Vagina (tissue), 2 donors: ENCODE data around the gene ABCA7. TPM values are rescaled to one million over a fixed set of nuclear protein-coding genes. Genes with fewer than 3 reads are reported as not detected.

ENCODE experiments used
- DNase-seq, 2 donors: peaks; one replicate each; pipeline ENCODE4 v3.0.0-alpha.2; 2017; ENCODE audit errors: extremely low spot score in 2 of 2
- H3K27ac ChIP-seq: fragments of 200-600 bp; sonication (generic); one replicate; pipeline ENCODE4 v1.5.1; 2019
- H3K27me3 ChIP-seq: fragments of 200-600 bp; sonication (generic); one replicate; pipeline ENCODE4 v1.5.1; 2019
- H3K36me3 ChIP-seq, 2 donors: fragments of 200-600 bp; sonication (generic); one replicate each; pipeline ENCODE4 v1.5.1; 2017 to 2019
- H3K4me1 ChIP-seq: fragments of 200-600 bp; sonication (generic); one replicate; pipeline ENCODE4 v1.5.1; 2019
- H3K4me3 ChIP-seq, 2 donors: fragments of 200-600 bp; sonication (generic); 1 replicate in 1 of 2; 2 replicates in 1 of 2; pipeline ENCODE4 v1.5.1; 2016 to 2019
- H3K9me3 ChIP-seq: fragments of 200-600 bp; sonication (generic); one replicate; pipeline ENCODE4 v1.5.1; 2019
- POLR2A ChIP-seq, 2 donors: fragments of 450-650 bp; IDR thresholded peaks; one replicate each; pipeline ENCODE4 v1.6.1; 2017; ENCODE audit warnings: antibody characterized with exemption in 2 of 2, mild to moderate bottlenecking in 2 of 2, moderate library complexity in 2 of 2
- POLR2AphosphoS5 ChIP-seq, 2 donors: sonication (generic); formaldehyde crosslinking; IDR thresholded peaks; one replicate each; pipeline ENCODE4 v1.9.0; 2017; ENCODE audit warnings: antibody characterized with exemption in 2 of 2, mild to moderate bottlenecking in 2 of 2, low read depth in 1 of 2; ENCODE audit not compliant: insufficient read depth in 1 of 2
- intact Hi-C: fragments of 100-400 bp; cut with DNase I; formaldehyde crosslinking; loops from one replicate; pipeline ENCODE4 v1.15.1; 2023
- total RNA-seq: library from RNA; depleted of rRNA; stranded (reverse); fragments of >200 nt; gene quantifications from one replicate; pipeline ENCODE4 v1.2.3, GENCODE V29; 2016
- TF ChIP-seq, protein P1 (sequence below), 3 experiments: fragments of 450-650 bp in 2 of 3; fragments of 200-600 bp in 1 of 3; sonication (generic) in 1 of 3; IDR thresholded peaks; one replicate each; pipeline ENCODE4 v1.5.1; 2017 to 2019; ENCODE audit warnings: antibody characterized with exemption in 3 of 3, mild to moderate bottlenecking in 2 of 3, moderate library complexity in 2 of 3

ABCA7 gene
- total RNA-seq, 1 donor from 2014 or later = 29.5 TPM

GRCh38 chr19:1000591-1001537 is 39.0 kb upstream of the ABCA7 start:
- Histone ChIP-seq H3K27ac (no peak overlapping the region), H3K27me3 (peaks cover 10% of the 10 kb centered on the region), H3K4me3 (peak overlapping the region in 1 of 2 donors; percentile 33), H3K36me3 (no peaks in the 10 kb centered on the region), H3K4me1 (peaks cover 25% of the 10 kb centered on the region), H3K9me3 (no peaks in the 10 kb centered on the region)
- intact Hi-C loops = no loop called here
- DNase-seq = no peak
- TF ChIP-seq POLR2A (IDR thresholded peaks at IDR 0.05) (no peak), POLR2AphosphoS5 (IDR thresholded peaks at IDR 0.05; ENCODE audit: insufficient read depth in 1 of 2, low read depth in 1 of 2) (no peak)
- TF ChIP-seq, protein P1, sequence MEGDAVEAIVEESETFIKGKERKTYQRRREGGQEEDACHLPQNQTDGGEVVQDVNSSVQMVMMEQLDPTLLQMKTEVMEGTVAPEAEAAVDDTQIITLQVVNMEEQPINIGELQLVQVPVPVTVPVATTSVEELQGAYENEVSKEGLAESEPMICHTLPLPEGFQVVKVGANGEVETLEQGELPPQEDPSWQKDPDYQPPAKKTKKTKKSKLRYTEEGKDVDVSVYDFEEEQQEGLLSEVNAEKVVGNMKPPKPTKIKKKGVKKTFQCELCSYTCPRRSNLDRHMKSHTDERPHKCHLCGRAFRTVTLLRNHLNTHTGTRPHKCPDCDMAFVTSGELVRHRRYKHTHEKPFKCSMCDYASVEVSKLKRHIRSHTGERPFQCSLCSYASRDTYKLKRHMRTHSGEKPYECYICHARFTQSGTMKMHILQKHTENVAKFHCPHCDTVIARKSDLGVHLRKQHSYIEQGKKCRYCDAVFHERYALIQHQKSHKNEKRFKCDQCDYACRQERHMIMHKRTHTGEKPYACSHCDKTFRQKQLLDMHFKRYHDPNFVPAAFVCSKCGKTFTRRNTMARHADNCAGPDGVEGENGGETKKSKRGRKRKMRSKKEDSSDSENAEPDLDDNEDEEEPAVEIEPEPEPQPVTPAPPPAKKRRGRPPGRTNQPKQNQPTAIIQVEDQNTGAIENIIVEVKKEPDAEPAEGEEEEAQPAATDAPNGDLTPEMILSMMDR (IDR thresholded peaks at IDR 0.05) = no peak

DNA sequence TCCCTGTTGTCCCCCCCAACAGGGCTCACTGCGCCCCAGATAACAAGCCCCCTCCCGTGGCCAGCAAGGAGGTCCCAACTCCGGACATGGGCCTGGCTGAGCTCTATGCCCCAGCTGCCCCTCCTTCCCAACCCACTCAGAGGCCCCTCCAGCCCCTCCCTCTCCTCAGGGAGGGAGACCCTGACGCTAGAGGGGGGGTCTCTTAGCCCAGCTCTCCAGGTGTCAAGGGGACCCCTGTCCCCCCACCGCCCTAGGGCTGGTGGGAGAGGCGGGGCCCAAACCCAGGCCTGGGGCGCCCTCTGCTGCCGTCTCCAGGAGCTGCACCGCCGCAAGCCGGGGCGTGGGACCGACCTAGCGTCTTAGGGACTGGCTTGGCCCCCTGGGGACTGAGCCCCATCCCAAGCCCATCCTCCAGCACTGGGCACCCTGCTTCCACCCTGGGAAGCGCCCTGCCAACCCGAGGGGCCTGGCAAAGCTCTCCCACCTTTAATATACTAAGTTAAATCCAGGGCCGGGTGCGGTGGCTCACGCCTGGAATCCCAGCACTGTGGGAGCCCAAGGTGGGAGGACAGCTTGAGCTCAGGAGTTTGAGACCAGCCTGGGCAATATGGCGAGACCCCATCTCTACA is 38.3 kb upstream of the ABCA7 start:
- peaks cover 10% of the 10 kb centered on the region for H3K27me3 ChIP-seq
- no peak for DNase-seq
- peaks cover 18% of the 10 kb centered on the region for H3K4me1 ChIP-seq
- no peaks in the 10 kb centered on the region for H3K36me3 ChIP-seq
- H3K9me3 ChIP-seq = no peaks in the 10 kb centered on the region
- TF ChIP-seq, protein P1 (IDR thresholded peaks at IDR 0.05) = peak; percentile 60 to 82 (median 76)
- no peak for TF ChIP-seq POLR2AphosphoS5 (IDR thresholded peaks at IDR 0.05; ENCODE audit: insufficient read depth in 1 of 2, low read depth in 1 of 2)
- no peak overlapping the region for H3K27ac ChIP-seq
- no peak overlapping the region for H3K4me3 ChIP-seq
- intact Hi-C loops = no loop called here

DNA sequence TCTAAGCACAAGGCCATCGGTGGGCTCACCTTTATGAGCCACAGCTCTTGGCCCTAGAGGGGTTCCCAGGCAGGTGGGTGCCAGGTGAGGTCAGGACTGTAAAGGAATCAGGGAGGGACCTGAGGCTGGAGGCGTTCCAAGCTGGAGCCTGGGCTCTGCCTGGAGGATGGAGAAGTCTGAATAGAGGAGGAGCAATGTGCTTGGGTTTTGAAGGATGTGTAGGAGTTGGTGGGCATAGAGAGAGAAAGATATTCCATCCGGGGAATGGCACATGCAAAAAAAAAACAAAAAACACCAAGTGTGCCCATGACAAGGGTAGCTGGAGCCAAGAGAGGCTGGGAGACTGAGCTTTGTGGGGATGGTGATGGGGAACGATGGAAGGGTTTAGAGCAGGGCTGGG is 37.3 kb upstream of the ABCA7 start:
- H3K4me3 ChIP-seq = no peak overlapping the region

GRCh38 chr19:1003283-1003682 is 36.6 kb upstream of the ABCA7 start:
- H3K4me1 ChIP-seq = peaks cover 16% of the 10 kb centered on the region
- H3K9me3 ChIP-seq = no peaks in the 10 kb centered on the region
- no peak overlapping the region for H3K27ac ChIP-seq
- DNase-seq = no peak
- peaks cover 10% of the 10 kb centered on the region for H3K27me3 ChIP-seq
- no peak overlapping the region for H3K4me3 ChIP-seq
- TF ChIP-seq POLR2AphosphoS5 (IDR thresholded peaks at IDR 0.05; ENCODE audit: insufficient read depth in 1 of 2, low read depth in 1 of 2) (no peak), POLR2A (IDR thresholded peaks at IDR 0.05) (no peak)
- TF ChIP-seq, protein P1 (IDR thresholded peaks at IDR 0.05) = no peak
- intact Hi-C loops = no loop called here
- no peaks in the 10 kb centered on the region for H3K36me3 ChIP-seq

More for the DNA sequence above, 37.3 kb upstream of the ABCA7 start:
- DNase-seq = no peak
- peaks cover 10% of the 10 kb centered on the region for H3K27me3 ChIP-seq
- intact Hi-C loops = no loop called here
- H3K36me3 ChIP-seq = no peaks in the 10 kb centered on the region
- H3K27ac ChIP-seq = no peak overlapping the region
- TF ChIP-seq POLR2A (IDR thresholded peaks at IDR 0.05) = no peak
- H3K4me1 ChIP-seq = peaks cover 16% of the 10 kb centered on the region
- no peaks in the 10 kb centered on the region for H3K9me3 ChIP-seq

- Histone ChIP-seq H3K27ac (no peak overlapping the region), H3K27me3 (peaks cover 6% of the 10 kb centered on the region), H3K4me1 (peaks cover 16% of the 10 kb centered on the region), H3K4me3 (no peak overlapping the region), H3K36me3 (no peaks in the 10 kb centered on the region), H3K9me3 (no peaks in the 10 kb centered on the region)
- intact Hi-C loops = no loop called here
- TF ChIP-seq, protein P1 (IDR thresholded peaks at IDR 0.05) = no peak
- TF ChIP-seq POLR2AphosphoS5 (IDR thresholded peaks at IDR 0.05; ENCODE audit: insufficient read depth in 1 of 2, low read depth in 1 of 2) (no peak), POLR2A (IDR thresholded peaks at IDR 0.05) (no peak)
- DNase-seq = no peak
Measured at GRCh38 chr19:1004204-1004802, 35.6 kb upstream of the ABCA7 start.
